ENCODE data around the gene RAD51B.

The RAD51B gene

GRCh38 chr14:68770051-68770450, 950.5 kb downstream of the RAD51B start:
- TF ChIP-seq GABPA (IDR thresholded peaks at IDR 0.05; ENCODE audit: low read depth) (no peak), REST (IDR thresholded peaks at IDR 0.05; ENCODE audit: insufficient replicate concordance, low read depth) (no peak), POLR2AphosphoS5 (IDR thresholded peaks at IDR 0.05; ENCODE audit: low read depth) (no peak), CTCF (IDR thresholded peaks at IDR 0.05; ENCODE audit: insufficient read depth, low read length) (no peak), SPI1 (IDR thresholded peaks at IDR 0.05; ENCODE audit: borderline replicate concordance, low read depth) (no peak)
- Histone ChIP-seq H3K27ac (replicated peaks) (no peak overlapping the region), H3K4me3 (replicated peaks; ENCODE audit: insufficient read depth, low read length) (no peak overlapping the region), H3K27me3 (ENCODE audit: insufficient read depth, poor library complexity, severe bottlenecking) (no peaks in the 10 kb centered on the region)
- no peak for DNase-seq (ENCODE audit: low read depth in 1 of 2, low spot score in 1 of 2)

DNA sequence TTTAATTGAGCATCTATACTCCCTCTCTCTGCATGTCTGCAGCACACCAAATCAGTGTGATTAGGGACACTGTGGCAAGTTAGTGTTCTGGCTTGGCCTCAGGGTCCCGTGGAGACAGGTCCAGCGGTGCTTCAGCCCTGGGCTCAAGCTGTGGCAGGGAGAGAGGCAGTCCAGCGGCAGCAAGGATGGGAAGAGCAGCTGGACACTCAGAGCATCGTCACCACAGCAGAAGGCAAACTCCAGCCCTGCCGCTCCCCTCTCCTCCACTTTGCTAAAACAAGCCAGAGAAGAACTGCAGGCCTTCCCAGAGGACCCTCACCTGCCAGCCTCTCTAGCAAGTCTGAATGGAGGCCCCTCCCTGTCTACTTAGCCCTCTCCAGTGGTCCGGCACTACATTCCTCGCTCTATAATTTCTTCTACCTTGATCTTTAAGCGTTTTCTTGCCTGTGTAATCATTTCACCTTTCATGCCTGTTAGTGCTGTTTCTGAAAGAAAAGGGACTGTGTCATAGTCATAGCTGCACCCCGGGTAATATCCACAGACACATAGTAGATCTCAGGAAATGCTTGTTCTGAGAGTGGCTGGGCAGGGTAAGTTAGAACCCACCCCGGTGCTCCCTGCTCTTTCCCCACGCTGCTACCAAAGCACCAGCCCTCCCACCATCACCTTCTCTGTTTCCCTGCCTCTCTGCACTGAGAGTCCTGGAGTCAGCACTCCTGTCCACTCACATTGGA, 951.1 kb downstream of the RAD51B start:
- DNase-seq (ENCODE audit: low read depth in 1 of 2, low spot score in 1 of 2): no peak
- no peak overlapping the region for H3K4me3 ChIP-seq (replicated peaks; ENCODE audit: insufficient read depth, low read length)
- no peak overlapping the region for H3K27ac ChIP-seq (replicated peaks)
- H3K27me3 ChIP-seq (ENCODE audit: insufficient read depth, poor library complexity, severe bottlenecking): no peaks in the 10 kb centered on the region
- no peak for TF ChIP-seq CTCF (IDR thresholded peaks at IDR 0.05; ENCODE audit: insufficient read depth, low read length)
- TF ChIP-seq POLR2AphosphoS5 (IDR thresholded peaks at IDR 0.05; ENCODE audit: low read depth): no peak
- TF ChIP-seq SPI1 (IDR thresholded peaks at IDR 0.05; ENCODE audit: borderline replicate concordance, low read depth): no peak

DNA sequence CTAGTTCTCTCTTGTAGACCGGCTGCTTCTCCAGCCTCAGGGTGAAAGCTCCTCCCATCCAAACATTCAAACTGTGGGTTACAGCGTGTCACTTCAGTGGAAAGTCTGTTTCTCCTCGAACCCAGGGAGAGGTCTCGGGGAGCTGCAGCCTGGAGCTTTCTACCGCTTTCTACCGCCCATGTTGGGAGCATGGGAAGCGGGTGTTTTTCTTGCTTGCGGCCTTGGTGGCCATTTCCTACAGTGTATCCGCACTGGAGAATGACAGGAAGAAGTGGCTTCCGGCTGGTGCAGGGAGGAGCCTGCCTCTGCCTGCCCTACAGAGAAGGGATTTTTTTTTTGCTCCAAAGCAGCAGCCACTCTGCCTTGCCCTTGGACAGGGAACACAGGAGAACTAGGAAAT, 952.1 kb downstream of the RAD51B start:
- H3K27me3 ChIP-seq (ENCODE audit: insufficient read depth, poor library complexity, severe bottlenecking): no peaks in the 10 kb centered on the region
- H3K4me3 ChIP-seq (replicated peaks; ENCODE audit: insufficient read depth, low read length): no peak overlapping the region
- no peak for TF ChIP-seq CTCF (IDR thresholded peaks at IDR 0.05; ENCODE audit: insufficient read depth, low read length)
- no peak for TF ChIP-seq REST (IDR thresholded peaks at IDR 0.05; ENCODE audit: insufficient replicate concordance, low read depth)
- no peak for TF ChIP-seq POLR2AphosphoS5 (IDR thresholded peaks at IDR 0.05; ENCODE audit: low read depth)
- no peak for TF ChIP-seq GABPA (IDR thresholded peaks at IDR 0.05; ENCODE audit: low read depth)
- TF ChIP-seq SPI1 (IDR thresholded peaks at IDR 0.05; ENCODE audit: borderline replicate concordance, low read depth): no peak
- H3K27ac ChIP-seq (replicated peaks): no peak overlapping the region
- DNase-seq (ENCODE audit: low read depth in 1 of 2, low spot score in 1 of 2): no peak

Measured in HL-60 (cell line).